GM12874 (cell line): Measurements from ENCODE around the gene VSTM2B.

Experiments used
- TF ChIP-seq, protein P1 (sequence below): IDR thresholded peaks from 2 replicates; pipeline ENCODE4 v1.5.1; 2011; ENCODE audit warnings: low read depth, mild to moderate bottlenecking, control low read depth, low read length, moderate library complexity; ENCODE audit not compliant: insufficient read depth

VSTM2B gene

DNA sequence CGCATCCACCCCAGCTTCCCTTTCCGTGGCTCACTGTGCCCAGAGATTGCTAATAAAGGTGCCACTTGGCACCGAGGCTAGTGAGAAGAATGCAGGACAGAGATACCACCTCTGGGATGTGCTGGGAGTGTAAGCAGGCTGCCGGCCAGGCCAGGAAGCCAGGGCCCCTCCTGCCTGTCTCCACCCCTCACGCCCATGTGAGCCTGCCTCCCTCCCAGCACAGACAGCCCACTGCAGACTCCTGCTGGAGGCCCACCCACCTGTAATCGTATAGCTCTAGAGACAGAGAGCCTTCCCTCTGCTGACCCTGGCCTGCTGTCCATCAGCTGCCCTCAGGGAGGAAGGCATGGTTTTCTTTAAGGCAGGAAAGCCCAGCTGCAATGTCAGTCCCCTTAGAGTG lies 13.9 kb downstream of the VSTM2B start:
- TF ChIP-seq, protein P1, sequence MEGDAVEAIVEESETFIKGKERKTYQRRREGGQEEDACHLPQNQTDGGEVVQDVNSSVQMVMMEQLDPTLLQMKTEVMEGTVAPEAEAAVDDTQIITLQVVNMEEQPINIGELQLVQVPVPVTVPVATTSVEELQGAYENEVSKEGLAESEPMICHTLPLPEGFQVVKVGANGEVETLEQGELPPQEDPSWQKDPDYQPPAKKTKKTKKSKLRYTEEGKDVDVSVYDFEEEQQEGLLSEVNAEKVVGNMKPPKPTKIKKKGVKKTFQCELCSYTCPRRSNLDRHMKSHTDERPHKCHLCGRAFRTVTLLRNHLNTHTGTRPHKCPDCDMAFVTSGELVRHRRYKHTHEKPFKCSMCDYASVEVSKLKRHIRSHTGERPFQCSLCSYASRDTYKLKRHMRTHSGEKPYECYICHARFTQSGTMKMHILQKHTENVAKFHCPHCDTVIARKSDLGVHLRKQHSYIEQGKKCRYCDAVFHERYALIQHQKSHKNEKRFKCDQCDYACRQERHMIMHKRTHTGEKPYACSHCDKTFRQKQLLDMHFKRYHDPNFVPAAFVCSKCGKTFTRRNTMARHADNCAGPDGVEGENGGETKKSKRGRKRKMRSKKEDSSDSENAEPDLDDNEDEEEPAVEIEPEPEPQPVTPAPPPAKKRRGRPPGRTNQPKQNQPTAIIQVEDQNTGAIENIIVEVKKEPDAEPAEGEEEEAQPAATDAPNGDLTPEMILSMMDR: no peak

DNA sequence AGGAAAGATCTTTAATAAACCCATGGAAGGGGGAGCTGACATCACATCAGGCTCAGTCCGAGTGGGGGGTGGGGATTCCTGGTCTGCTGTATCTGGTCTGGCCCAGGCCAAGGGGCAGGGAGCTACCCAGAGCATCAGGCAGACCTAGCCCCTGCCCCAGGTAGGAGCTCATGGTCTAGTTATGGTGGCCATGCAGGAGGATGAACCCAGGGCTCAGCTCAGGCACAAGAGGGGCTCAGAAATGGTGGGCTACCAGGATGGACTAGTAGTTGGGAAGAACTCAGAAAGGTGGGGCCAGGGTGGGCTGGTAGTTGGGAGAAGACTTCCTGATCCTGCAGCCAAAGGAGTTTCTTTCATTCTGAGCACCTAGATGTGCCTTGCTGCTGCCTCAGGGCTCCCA lies 14.3 kb downstream of the VSTM2B start:
- TF ChIP-seq, protein P1: no peak

GRCh38 chr19:29541473-29542253 lies 15.9 kb downstream of the VSTM2B start:
- TF ChIP-seq, protein P1: no peak

DNA sequence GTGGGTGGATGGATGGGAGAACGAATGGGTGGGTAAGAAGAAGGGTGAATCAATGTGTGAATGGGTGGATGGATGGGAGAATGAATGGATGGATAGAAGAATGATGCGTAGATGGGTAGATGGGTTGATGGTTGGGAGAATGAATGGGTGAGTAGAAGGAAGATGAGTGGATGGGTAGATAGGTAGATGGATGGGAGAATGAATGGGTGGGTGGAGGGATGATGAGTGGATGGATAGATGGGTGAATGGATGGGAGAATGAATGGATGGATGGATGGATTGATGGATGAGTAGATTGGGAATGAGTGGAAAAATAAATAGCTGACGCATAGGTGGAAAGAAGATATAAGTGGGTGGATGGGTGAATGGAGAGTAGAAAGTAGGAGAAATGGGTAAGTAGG lies 16.5 kb downstream of the VSTM2B start:
- TF ChIP-seq, protein P1: no peak

GRCh38 chr19:29542776-29543175 lies 17.0 kb downstream of the VSTM2B start:
- TF ChIP-seq, protein P1: no peak

- TF ChIP-seq, protein P1: no peak
These were observed 17.6 kb downstream of the VSTM2B start for GRCh38 chr19:29543381-29543780.

DNA sequence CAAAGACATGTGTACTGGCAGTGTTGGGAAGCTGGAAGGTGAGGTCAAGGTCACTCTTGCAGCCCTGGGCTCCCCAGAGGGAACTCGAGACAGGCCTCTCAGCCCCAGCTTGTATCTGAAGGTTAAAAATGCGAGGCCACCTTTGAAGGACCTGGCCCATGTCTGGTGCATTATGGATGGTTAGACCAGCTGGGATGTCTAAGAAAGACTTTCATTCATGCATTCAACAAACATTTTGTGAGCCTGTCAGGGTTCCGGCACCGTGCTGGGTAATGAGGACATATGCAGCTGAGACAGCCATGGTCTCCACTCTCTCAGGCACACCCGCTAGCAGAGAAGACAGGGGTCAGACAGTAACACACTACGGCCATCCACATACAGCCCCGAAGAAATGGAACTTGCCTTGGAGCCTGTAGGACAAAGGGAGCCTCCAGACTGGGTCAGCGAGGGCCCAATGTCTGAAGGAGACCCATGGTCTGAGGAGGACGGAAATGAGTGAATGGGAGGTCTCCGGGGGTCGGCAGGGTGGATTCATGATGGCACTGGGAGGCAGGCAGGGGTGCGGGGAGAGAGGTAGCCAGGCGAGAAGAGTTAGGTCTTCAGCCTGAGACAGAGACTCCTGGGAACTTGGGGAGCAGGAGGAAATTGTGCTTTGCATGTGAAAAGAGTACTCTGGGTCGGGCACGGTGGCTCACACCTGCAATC lies 19.0 kb downstream of the VSTM2B start:
- TF ChIP-seq, protein P1: no peak
